HEK293T (cell line): ENCODE data around the gene ZCWPW1.

Experiments used
- ARNT ChIP-seq: fragments of 450-650 bp; IDR thresholded peaks from 2 replicates; pipeline ENCODE4 v1.6.1; 2017; ENCODE audit warnings: mild to moderate bottlenecking
- CTBP1 ChIP-seq: fragments of 450-650 bp; IDR thresholded peaks from 2 replicates; pipeline ENCODE4 v1.6.1; 2016; ENCODE audit warnings: borderline replicate concordance
- ELF4 ChIP-seq: fragments of 450-650 bp; IDR thresholded peaks from 2 replicates; pipeline ENCODE4 v1.6.1; 2017; ENCODE audit warnings: antibody characterized with exemption
- FOXM1 ChIP-seq: fragments of 450-650 bp; IDR thresholded peaks from 2 replicates; pipeline ENCODE4 v1.6.1; 2017; ENCODE audit warnings: mild to moderate bottlenecking, borderline replicate concordance
- HDGF ChIP-seq: fragments of 450-650 bp; IDR thresholded peaks from 2 replicates; pipeline ENCODE4 v1.6.1; 2017; ENCODE audit warnings: antibody characterized with exemption, borderline replicate concordance
- L3MBTL2 ChIP-seq: fragments of 450-650 bp; conservative IDR thresholded peaks from 2 replicates; pipeline ENCODE4 v1.6.1; 2016; ENCODE audit warnings: mild to moderate bottlenecking
- LEF1 ChIP-seq: fragments of 450-650 bp; IDR thresholded peaks from 2 replicates; pipeline ENCODE4 v1.6.1; 2017; ENCODE audit warnings: mild to moderate bottlenecking, borderline replicate concordance
- NFRKB ChIP-seq: fragments of 450-650 bp; IDR thresholded peaks from 2 replicates; pipeline ENCODE4 v1.6.1; 2016; ENCODE audit warnings: mild to moderate bottlenecking, moderate library complexity
- SP1 ChIP-seq: fragments of 450-650 bp; IDR thresholded peaks from 2 replicates; pipeline ENCODE4 v1.6.1; 2017
- SUZ12 ChIP-seq: fragments of 450-650 bp; IDR thresholded peaks from 2 replicates; pipeline ENCODE4 v1.6.1; 2016; ENCODE audit warnings: mild to moderate bottlenecking
- TARDBP ChIP-seq: fragments of 450-650 bp; IDR thresholded peaks from 2 replicates; pipeline ENCODE4 v1.6.1; 2016

- no peak for TF ChIP-seq FOXM1
- TF ChIP-seq TARDBP: no peak
- no peak for TF ChIP-seq NFRKB
- TF ChIP-seq HDGF: no peak
- no peak for TF ChIP-seq SP1
- TF ChIP-seq LEF1: no peak
- TF ChIP-seq ARNT: no peak
- TF ChIP-seq L3MBTL2: no peak
- no peak for TF ChIP-seq ELF4
- TF ChIP-seq CTBP1: no peak
- no peak for TF ChIP-seq SUZ12
Observed at GRCh38 chr7:100397315-100398081, 31.0 kb downstream of the ZCWPW1 start.
